Osteoblast (primary cell): ENCODE data around the gene ZFHX3. TPM values are rescaled to one million over a fixed set of nuclear protein-coding genes. Genes with fewer than 3 reads are reported as not detected.

Experiments
- DNase-seq: peaks from one replicate; pipeline ENCODE4 v3.0.0; 2011; ENCODE audit warnings: low spot score, mixed read lengths; ENCODE audit not compliant: insufficient read length; ENCODE audit errors: missing footprints
- H2AFZ ChIP-seq: 2 replicates; pipeline ENCODE4 v1.6.0; 2011; ENCODE audit warnings: mild to moderate bottlenecking, low read length
- H3K27ac ChIP-seq: 2 replicates; pipeline ENCODE4 v1.5.1; 2011; ENCODE audit warnings: mild to moderate bottlenecking, low read depth, low read length, moderate library complexity
- H3K27me3 ChIP-seq: 2 replicates; pipeline ENCODE4 v1.6.0; 2012; ENCODE audit warnings: mild to moderate bottlenecking, control low read depth, inconsistent platforms, low read length, moderate library complexity; ENCODE audit not compliant: insufficient read depth
- H3K36me3 ChIP-seq: 2 replicates; pipeline ENCODE4 v1.5.1; 2011; ENCODE audit warnings: mild to moderate bottlenecking, low read length, control low read depth, moderate library complexity; ENCODE audit not compliant: insufficient read depth
- H3K4me1 ChIP-seq: 2 replicates; pipeline ENCODE4 v1.5.1; 2011; ENCODE audit warnings: mild to moderate bottlenecking, low read length, control low read depth, moderate library complexity; ENCODE audit not compliant: insufficient read depth
- H3K4me2 ChIP-seq: 2 replicates; pipeline ENCODE4 v1.6.0; 2011; ENCODE audit warnings: mild to moderate bottlenecking, low read length; ENCODE audit not compliant: insufficient read depth
- H3K4me3 ChIP-seq: fragments of 200-600 bp; sonication (generic); 3 replicates; pipeline ENCODE4 v1.5.1; 2012; ENCODE audit warnings: mild to moderate bottlenecking, low read length, inconsistent platforms; ENCODE audit not compliant: insufficient read depth
- H3K79me2 ChIP-seq: 2 replicates; pipeline ENCODE4 v1.6.0; 2012; ENCODE audit warnings: mild to moderate bottlenecking, low read length, control low read depth, inconsistent platforms; ENCODE audit not compliant: insufficient read depth
- H3K9me3 ChIP-seq: 2 replicates; pipeline ENCODE4 v1.5.1; 2011; ENCODE audit warnings: low read depth, low read length, control low read depth
- H4K20me1 ChIP-seq: 2 replicates; pipeline ENCODE4 v1.6.0; 2012; ENCODE audit warnings: mild to moderate bottlenecking, low read length, control low read depth; ENCODE audit not compliant: insufficient read depth
- total RNA-seq: library from RNA; depleted of rRNA; stranded (reverse); fragments of >200 nt; gene quantifications from 2 replicates; pipeline ENCODE4 v1.2.3, GENCODE V29; 2012
- TF ChIP-seq, protein P1 (sequence below): IDR thresholded peaks from 2 replicates; pipeline ENCODE4 v1.5.1; 2011; ENCODE audit warnings: mild to moderate bottlenecking, low read depth, low read length, moderate library complexity; ENCODE audit errors: extremely low read depth

Gene ZFHX3
- total RNA-seq, 1 donor, result 14.5 TPM

GRCh38 chr16:73002866-73003265 lies 45.1 kb downstream of the ZFHX3 start:
- H3K79me2 ChIP-seq, result peaks cover 93% of the 10 kb centered on the region

DNA sequence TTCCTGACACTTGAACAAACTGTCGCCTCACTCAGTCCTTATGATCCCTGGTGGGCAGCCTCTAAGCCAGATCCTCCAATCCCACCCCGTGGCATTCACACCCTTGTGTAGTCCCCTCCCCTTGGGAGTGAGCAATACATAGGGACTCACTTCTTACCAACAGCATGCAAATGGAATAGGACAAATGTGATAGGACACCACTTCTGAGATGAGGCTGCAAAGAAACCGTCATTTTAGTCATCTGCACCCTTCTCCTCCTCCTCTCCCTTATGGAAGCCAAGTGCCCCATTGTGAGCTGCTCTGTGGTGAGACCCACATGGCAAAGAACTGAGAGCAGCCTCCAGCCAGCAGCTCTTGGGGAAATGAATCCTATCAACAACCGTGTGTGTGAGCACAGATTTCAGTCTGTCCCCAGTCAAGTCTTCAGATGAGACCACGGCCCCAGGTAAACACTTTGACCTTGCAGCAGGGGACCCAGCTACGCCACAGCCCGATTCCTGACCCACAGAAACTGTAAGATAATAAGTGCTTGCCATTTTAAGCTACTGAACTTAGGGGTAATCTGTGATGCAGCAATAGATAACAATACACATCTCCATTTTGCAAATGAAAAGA lies 46.9 kb downstream of the ZFHX3 start:
- Histone ChIP-seq H3K9me3 (no peaks in the 10 kb centered on the region), H4K20me1 (peaks cover 49% of the 10 kb centered on the region), H2AFZ (peak overlapping the region; percentile 40), H3K27me3 (no peaks in the 10 kb centered on the region), H3K36me3 (no peaks in the 10 kb centered on the region), H3K79me2 (peaks cover 93% of the 10 kb centered on the region), H3K4me2 (peak overlapping the region; percentile 66), H3K4me1 (peaks cover 21% of the 10 kb centered on the region), H3K27ac (no peak overlapping the region), H3K4me3 (no peak overlapping the region)
- DNase-seq, result no peak
- TF ChIP-seq, protein P1, sequence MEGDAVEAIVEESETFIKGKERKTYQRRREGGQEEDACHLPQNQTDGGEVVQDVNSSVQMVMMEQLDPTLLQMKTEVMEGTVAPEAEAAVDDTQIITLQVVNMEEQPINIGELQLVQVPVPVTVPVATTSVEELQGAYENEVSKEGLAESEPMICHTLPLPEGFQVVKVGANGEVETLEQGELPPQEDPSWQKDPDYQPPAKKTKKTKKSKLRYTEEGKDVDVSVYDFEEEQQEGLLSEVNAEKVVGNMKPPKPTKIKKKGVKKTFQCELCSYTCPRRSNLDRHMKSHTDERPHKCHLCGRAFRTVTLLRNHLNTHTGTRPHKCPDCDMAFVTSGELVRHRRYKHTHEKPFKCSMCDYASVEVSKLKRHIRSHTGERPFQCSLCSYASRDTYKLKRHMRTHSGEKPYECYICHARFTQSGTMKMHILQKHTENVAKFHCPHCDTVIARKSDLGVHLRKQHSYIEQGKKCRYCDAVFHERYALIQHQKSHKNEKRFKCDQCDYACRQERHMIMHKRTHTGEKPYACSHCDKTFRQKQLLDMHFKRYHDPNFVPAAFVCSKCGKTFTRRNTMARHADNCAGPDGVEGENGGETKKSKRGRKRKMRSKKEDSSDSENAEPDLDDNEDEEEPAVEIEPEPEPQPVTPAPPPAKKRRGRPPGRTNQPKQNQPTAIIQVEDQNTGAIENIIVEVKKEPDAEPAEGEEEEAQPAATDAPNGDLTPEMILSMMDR, result no peak

More at GRCh38 chr16:73002866-73003265, 45.1 kb downstream of the ZFHX3 start:
- H3K27ac ChIP-seq, result no peak overlapping the region
- no peak for DNase-seq
- no peaks in the 10 kb centered on the region for H3K36me3 ChIP-seq
- peaks cover 16% of the 10 kb centered on the region for H3K4me1 ChIP-seq
- H3K4me2 ChIP-seq, result no peak overlapping the region
- H2AFZ ChIP-seq, result no peak overlapping the region
- H3K4me3 ChIP-seq, result no peak overlapping the region
- H4K20me1 ChIP-seq, result peaks cover 32% of the 10 kb centered on the region
- no peaks in the 10 kb centered on the region for H3K27me3 ChIP-seq
- TF ChIP-seq, protein P1, result no peak
- H3K9me3 ChIP-seq, result no peaks in the 10 kb centered on the region

GRCh38 chr16:73000020-73000906 lies 47.7 kb downstream of the ZFHX3 start:
- peaks cover 21% of the 10 kb centered on the region for H3K4me1 ChIP-seq
- H3K36me3 ChIP-seq, result no peaks in the 10 kb centered on the region
- H3K27ac ChIP-seq, result no peak overlapping the region
- H4K20me1 ChIP-seq, result peaks cover 55% of the 10 kb centered on the region
- H2AFZ ChIP-seq, result peak overlapping the region; percentile 40
- H3K9me3 ChIP-seq, result no peaks in the 10 kb centered on the region
- no peak for DNase-seq
- H3K27me3 ChIP-seq, result no peaks in the 10 kb centered on the region
- H3K4me2 ChIP-seq, result peak overlapping the region; percentile 66
- TF ChIP-seq, protein P1, result no peak
- H3K79me2 ChIP-seq, result peaks cover 94% of the 10 kb centered on the region
- H3K4me3 ChIP-seq, result peak overlapping the region; percentile 44

- DNase-seq, result no peak
- Histone ChIP-seq H2AFZ (no peak overlapping the region), H3K79me2 (peaks cover 94% of the 10 kb centered on the region), H3K9me3 (no peaks in the 10 kb centered on the region), H3K4me3 (no peak overlapping the region), H3K4me1 (peaks cover 21% of the 10 kb centered on the region), H3K4me2 (peak overlapping the region; percentile 66), H3K27me3 (no peaks in the 10 kb centered on the region), H3K27ac (no peak overlapping the region), H4K20me1 (peaks cover 62% of the 10 kb centered on the region), H3K36me3 (no peaks in the 10 kb centered on the region)
- TF ChIP-seq, protein P1, result no peak
These were observed 48.3 kb downstream of the ZFHX3 start for GRCh38 chr16:72999541-73000019.
